Measurements from ENCODE around the gene ITPR2.
A peak's percentile ranks its signal among the peaks of the same experiment; 100 is the strongest.
"Not testable (repeated sequence)": the region's sequence is repeated elsewhere in the genome, so short reads cannot be mapped to it uniquely, and the experiment has no call there.

Gene ITPR2

GRCh38 chr12:26564391-26564790 is 268.6 kb downstream of the ITPR2 start:
- no peak for DNase-seq (ENCODE audit: low spot score)

GRCh38 chr12:26563552-26563951 is 269.4 kb downstream of the ITPR2 start:
- DNase-seq (ENCODE audit: low spot score), result no peak

- DNase-seq (ENCODE audit: low spot score), result no peak
Measured at GRCh38 chr12:26557326-26557725, 275.7 kb downstream of the ITPR2 start.

- no peak for DNase-seq (ENCODE audit: low spot score)
Measured at GRCh38 chr12:26556916-26557315, 276.1 kb downstream of the ITPR2 start.

GRCh38 chr12:26555139-26555538 is 277.9 kb downstream of the ITPR2 start:
- no peak for DNase-seq (ENCODE audit: low spot score)

GRCh38 chr12:26554332-26554731 is 278.7 kb downstream of the ITPR2 start:
- DNase-seq (ENCODE audit: low spot score), result no peak

- no peak for DNase-seq (ENCODE audit: low spot score)
Measured at GRCh38 chr12:26551385-26551784, 281.6 kb downstream of the ITPR2 start.

- no peak for DNase-seq (ENCODE audit: low spot score)
Measured at GRCh38 chr12:26548227-26548626, 284.8 kb downstream of the ITPR2 start.

GRCh38 chr12:26546535-26547314 is 286.3 kb downstream of the ITPR2 start:
- no peak for DNase-seq (ENCODE audit: low spot score)

- DNase-seq (ENCODE audit: low spot score), result no peak
Measured at GRCh38 chr12:26539131-26539530, 293.9 kb downstream of the ITPR2 start.

GRCh38 chr12:26537651-26538050 is 295.3 kb downstream of the ITPR2 start:
- DNase-seq (ENCODE audit: low spot score), result no peak

GRCh38 chr12:26537126-26537525 is 295.9 kb downstream of the ITPR2 start:
- DNase-seq (ENCODE audit: low spot score), result no peak

GRCh38 chr12:26535826-26536225 is 297.2 kb downstream of the ITPR2 start:
- no peak for DNase-seq (ENCODE audit: low spot score)

- DNase-seq (ENCODE audit: low spot score), result no peak
Measured at GRCh38 chr12:26534071-26534470, 298.9 kb downstream of the ITPR2 start.

GRCh38 chr12:26533211-26533610 is 299.8 kb downstream of the ITPR2 start:
- no peak for DNase-seq (ENCODE audit: low spot score)

GRCh38 chr12:26530461-26530860 is 302.5 kb downstream of the ITPR2 start:
- no peak for DNase-seq (ENCODE audit: low spot score)

- DNase-seq (ENCODE audit: low spot score), result no peak
Measured at GRCh38 chr12:26528943-26529342, 304.1 kb downstream of the ITPR2 start.

GRCh38 chr12:26527682-26528081 is 305.3 kb downstream of the ITPR2 start:
- no peak for DNase-seq (ENCODE audit: low spot score)

GRCh38 chr12:26524862-26525465 is 308.0 kb downstream of the ITPR2 start:
- DNase-seq (ENCODE audit: low spot score), result no peak

GRCh38 chr12:26523708-26524150 is 309.3 kb downstream of the ITPR2 start:
- peak; percentile 57 for DNase-seq (ENCODE audit: low spot score)

- no peak for DNase-seq (ENCODE audit: low spot score)
Measured at GRCh38 chr12:26520869-26521268, 312.1 kb downstream of the ITPR2 start.

GRCh38 chr12:26520109-26520508 is 312.9 kb downstream of the ITPR2 start:
- no peak for DNase-seq (ENCODE audit: low spot score)

GRCh38 chr12:26519462-26519861 is 313.5 kb downstream of the ITPR2 start:
- no peak for DNase-seq (ENCODE audit: low spot score)

- not testable (repeated sequence) for DNase-seq (ENCODE audit: low spot score)
Measured at GRCh38 chr12:26517320-26517719, 315.7 kb downstream of the ITPR2 start.

Data from HuH-7 (cell line).